Upper lobe of right lung (tissue), 1 donor: Measurements from ENCODE around the gene NDUFS7. TPM values are rescaled to one million over a fixed set of nuclear protein-coding genes. Genes with fewer than 3 reads are reported as not detected.

ENCODE experiments used
- ATAC-seq: fragments of 200-7000 bp; cut with Tn5 transposase; one replicate; pipeline ENCODE4 v1.9.1; 2020; ENCODE audit warnings: mild to moderate bottlenecking, moderate library complexity
- DNase-seq: peaks from one replicate; pipeline ENCODE4 v3.0.0-alpha.2; 2020
- H3K27ac ChIP-seq: fragments of 200-600 bp; one replicate; pipeline ENCODE4 v1.8.0; 2022
- H3K27me3 ChIP-seq: fragments of 200-600 bp; one replicate; pipeline ENCODE4 v1.8.0; 2022; ENCODE audit warnings: mild to moderate bottlenecking
- H3K36me3 ChIP-seq: fragments of 200-600 bp; one replicate; pipeline ENCODE4 v1.8.0; 2022
- H3K4me1 ChIP-seq: fragments of 200-600 bp; one replicate; pipeline ENCODE4 v1.8.0; 2022
- H3K4me3 ChIP-seq: fragments of 200-600 bp; one replicate; pipeline ENCODE4 v1.8.0; 2022; ENCODE audit warnings: mild to moderate bottlenecking
- H3K9me3 ChIP-seq: fragments of 200-600 bp; one replicate; pipeline ENCODE4 v1.8.0; 2022
- intact Hi-C: fragments of 100-400 bp; cut with DNase I; formaldehyde crosslinking; loops from one replicate; pipeline ENCODE4 v1.11.0; 2022
- total RNA-seq: library from RNA; stranded (reverse); fragmentation: NEBNext Ultra II Directional; extraction: Animal tissue kit (Norgen Biotek cat#: 25700); gene quantifications from one replicate; pipeline ENCODE4 v1.2.1, GENCODE V29; 2021
- TF ChIP-seq, protein P1 (sequence below): fragments of 200-600 bp; IDR thresholded peaks from one replicate; pipeline ENCODE4 v1.8.0; 2022; ENCODE audit warnings: antibody characterized with exemption
- donor health status: DM: no; HTN: yes; CAD: no; lungs with severe emphysema.

The NDUFS7 gene
- total RNA-seq, 1 donor from 2014 or later = 78.2 TPM

GRCh38 chr19:1379961-1380489 lies 3.7 kb upstream of the NDUFS7 start:
- no peak for ATAC-seq
- intact Hi-C loops = no loop called here

GRCh38 chr19:1382250-1382649 lies 1.5 kb upstream of the NDUFS7 start:
- peaks cover under 1% of the 10 kb centered on the region for H3K36me3 ChIP-seq
- TF ChIP-seq, protein P1, sequence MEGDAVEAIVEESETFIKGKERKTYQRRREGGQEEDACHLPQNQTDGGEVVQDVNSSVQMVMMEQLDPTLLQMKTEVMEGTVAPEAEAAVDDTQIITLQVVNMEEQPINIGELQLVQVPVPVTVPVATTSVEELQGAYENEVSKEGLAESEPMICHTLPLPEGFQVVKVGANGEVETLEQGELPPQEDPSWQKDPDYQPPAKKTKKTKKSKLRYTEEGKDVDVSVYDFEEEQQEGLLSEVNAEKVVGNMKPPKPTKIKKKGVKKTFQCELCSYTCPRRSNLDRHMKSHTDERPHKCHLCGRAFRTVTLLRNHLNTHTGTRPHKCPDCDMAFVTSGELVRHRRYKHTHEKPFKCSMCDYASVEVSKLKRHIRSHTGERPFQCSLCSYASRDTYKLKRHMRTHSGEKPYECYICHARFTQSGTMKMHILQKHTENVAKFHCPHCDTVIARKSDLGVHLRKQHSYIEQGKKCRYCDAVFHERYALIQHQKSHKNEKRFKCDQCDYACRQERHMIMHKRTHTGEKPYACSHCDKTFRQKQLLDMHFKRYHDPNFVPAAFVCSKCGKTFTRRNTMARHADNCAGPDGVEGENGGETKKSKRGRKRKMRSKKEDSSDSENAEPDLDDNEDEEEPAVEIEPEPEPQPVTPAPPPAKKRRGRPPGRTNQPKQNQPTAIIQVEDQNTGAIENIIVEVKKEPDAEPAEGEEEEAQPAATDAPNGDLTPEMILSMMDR = no peak
- intact Hi-C loops = no loop called here
- peaks cover 13% of the 10 kb centered on the region for H3K4me1 ChIP-seq
- no peak for DNase-seq
- ATAC-seq = no peak
- no peaks in the 10 kb centered on the region for H3K9me3 ChIP-seq
- H3K27ac ChIP-seq = no peak overlapping the region
- H3K4me3 ChIP-seq = no peak overlapping the region
- H3K27me3 ChIP-seq = no peaks in the 10 kb centered on the region

More at GRCh38 chr19:1379961-1380489, 3.7 kb upstream of the NDUFS7 start:
- no peak overlapping the region for H3K27ac ChIP-seq
- TF ChIP-seq, protein P1 = no peak
- peaks cover 8% of the 10 kb centered on the region for H3K4me1 ChIP-seq
- H3K4me3 ChIP-seq = no peak overlapping the region
- DNase-seq = no peak
- H3K36me3 ChIP-seq = peaks cover 6% of the 10 kb centered on the region
- H3K27me3 ChIP-seq = no peaks in the 10 kb centered on the region
- no peaks in the 10 kb centered on the region for H3K9me3 ChIP-seq

DNA sequence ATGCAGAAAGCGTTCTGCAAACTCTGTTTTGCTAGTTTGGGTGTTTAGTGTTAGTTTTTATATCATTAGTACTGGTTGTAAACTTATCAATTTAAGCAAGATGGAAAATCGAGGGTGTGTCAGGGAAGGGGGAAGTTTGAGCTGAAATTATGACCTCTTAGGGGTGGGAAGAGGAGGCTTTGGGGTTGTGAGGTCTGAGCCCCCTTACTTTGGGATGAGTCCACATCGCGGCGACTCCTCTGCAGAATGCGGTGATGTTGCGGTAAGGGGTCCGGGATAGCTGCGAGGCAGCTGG lies 743 bp upstream of the NDUFS7 start:
- DNase-seq (no peak), ATAC-seq (no peak)
- Histone ChIP-seq H3K27me3 (no peaks in the 10 kb centered on the region), H3K4me1 (peaks cover 13% of the 10 kb centered on the region), H3K27ac (no peak overlapping the region), H3K36me3 (no peaks in the 10 kb centered on the region), H3K9me3 (no peaks in the 10 kb centered on the region), H3K4me3 (no peak overlapping the region)
- TF ChIP-seq, protein P1 = no peak
- intact Hi-C loops = no loop called here

- DNase-seq (no peak), ATAC-seq (no peak)
- H3K27me3 ChIP-seq = no peaks in the 10 kb centered on the region
- H3K36me3 ChIP-seq = peaks cover 6% of the 10 kb centered on the region
- TF ChIP-seq, protein P1 = no peak
- peak overlapping the region; percentile 94 for H3K4me3 ChIP-seq
- H3K27ac ChIP-seq = peak overlapping the region; percentile 84
- H3K9me3 ChIP-seq = no peaks in the 10 kb centered on the region
- peaks cover 13% of the 10 kb centered on the region for H3K4me1 ChIP-seq
- intact Hi-C loops = no loop called here
Measured at GRCh38 chr19:1384085-1384462, 367 bp downstream of the NDUFS7 start.

- Histone ChIP-seq H3K27me3 (no peaks in the 10 kb centered on the region), H3K36me3 (peaks cover 11% of the 10 kb centered on the region), H3K27ac (peak overlapping the region; percentile 84), H3K4me3 (peak overlapping the region; percentile 94), H3K4me1 (peaks cover 13% of the 10 kb centered on the region), H3K9me3 (no peaks in the 10 kb centered on the region)
- TF ChIP-seq, protein P1 = no peak
- DNase-seq (no peak), ATAC-seq (no peak)
- intact Hi-C loops = no loop called here
Measured at GRCh38 chr19:1384478-1385110, 887 bp downstream of the NDUFS7 start.

DNA sequence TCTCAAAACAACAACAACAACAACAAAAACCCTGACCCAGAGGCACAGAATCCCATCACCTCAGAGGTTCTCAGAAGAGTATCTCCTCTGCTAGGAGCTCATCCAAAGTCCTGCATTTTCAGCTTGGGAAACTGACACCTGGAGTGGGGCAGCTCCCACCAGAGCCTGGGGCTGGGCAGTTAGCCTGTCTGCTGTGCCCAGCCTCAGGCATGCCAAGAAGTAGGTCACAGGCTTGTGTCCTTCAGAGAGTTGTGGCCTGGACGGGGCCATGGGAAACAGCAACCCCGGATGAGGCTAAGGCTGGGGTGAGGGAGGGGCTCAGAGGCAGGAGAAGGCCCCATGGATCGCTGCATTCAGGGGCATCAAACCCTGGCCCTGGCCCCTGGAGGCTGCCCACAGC lies 2.1 kb downstream of the NDUFS7 start:
- ATAC-seq (no peak), DNase-seq (no peak)
- TF ChIP-seq, protein P1 = no peak
- Histone ChIP-seq H3K4me1 (peaks cover 13% of the 10 kb centered on the region), H3K36me3 (peaks cover 17% of the 10 kb centered on the region), H3K27ac (no peak overlapping the region), H3K4me3 (no peak overlapping the region), H3K27me3 (no peaks in the 10 kb centered on the region), H3K9me3 (no peaks in the 10 kb centered on the region)
- intact Hi-C loops = no loop called here
